ENCODE results near the gene LEO1.

LEO1 gene

GRCh38 chr15:51924156-51925068 lies 47.2 kb downstream of the LEO1 start:
- no peak for DNase-seq

GRCh38 chr15:51917493-51917892 lies 54.1 kb downstream of the LEO1 start:
- DNase-seq, result peak; percentile 8

GRCh38 chr15:51912528-51912927 lies 59.0 kb downstream of the LEO1 start:
- DNase-seq, result no peak

GRCh38 chr15:51909584-51909983 lies 62.0 kb downstream of the LEO1 start:
- no peak for DNase-seq

GRCh38 chr15:51908316-51908715 lies 63.3 kb downstream of the LEO1 start:
- no peak for DNase-seq

GRCh38 chr15:51907136-51907862 lies 64.3 kb downstream of the LEO1 start:
- peak; percentile 13 for DNase-seq

GRCh38 chr15:51904931-51905330 lies 66.6 kb downstream of the LEO1 start:
- DNase-seq, result no peak

GRCh38 chr15:51904421-51904820 lies 67.2 kb downstream of the LEO1 start:
- DNase-seq, result no peak

GRCh38 chr15:51889486-51889885 lies 82.1 kb downstream of the LEO1 start:
- DNase-seq, result no peak

- peak; percentile 14 for DNase-seq
Observed at GRCh38 chr15:51888593-51889195, 82.9 kb downstream of the LEO1 start.

Data from activated CD4-positive, alpha-beta T cell treated with anti-CD3 and anti-CD28 coated beads, Interleukin-2, Interleukin-6, amounts not matched to agents 100 ng/mL and 50 ng/mL, durations not matched to agents 16 hours and 8 hours (primary cell).